ENCODE measurements around the gene ASIC4. TPM values are rescaled to one million over a fixed set of nuclear protein-coding genes. Genes with fewer than 3 reads are reported as not detected.

Gene ASIC4
- total RNA-seq, 1 donor from 2014 or later: 0.16 TPM

DNA sequence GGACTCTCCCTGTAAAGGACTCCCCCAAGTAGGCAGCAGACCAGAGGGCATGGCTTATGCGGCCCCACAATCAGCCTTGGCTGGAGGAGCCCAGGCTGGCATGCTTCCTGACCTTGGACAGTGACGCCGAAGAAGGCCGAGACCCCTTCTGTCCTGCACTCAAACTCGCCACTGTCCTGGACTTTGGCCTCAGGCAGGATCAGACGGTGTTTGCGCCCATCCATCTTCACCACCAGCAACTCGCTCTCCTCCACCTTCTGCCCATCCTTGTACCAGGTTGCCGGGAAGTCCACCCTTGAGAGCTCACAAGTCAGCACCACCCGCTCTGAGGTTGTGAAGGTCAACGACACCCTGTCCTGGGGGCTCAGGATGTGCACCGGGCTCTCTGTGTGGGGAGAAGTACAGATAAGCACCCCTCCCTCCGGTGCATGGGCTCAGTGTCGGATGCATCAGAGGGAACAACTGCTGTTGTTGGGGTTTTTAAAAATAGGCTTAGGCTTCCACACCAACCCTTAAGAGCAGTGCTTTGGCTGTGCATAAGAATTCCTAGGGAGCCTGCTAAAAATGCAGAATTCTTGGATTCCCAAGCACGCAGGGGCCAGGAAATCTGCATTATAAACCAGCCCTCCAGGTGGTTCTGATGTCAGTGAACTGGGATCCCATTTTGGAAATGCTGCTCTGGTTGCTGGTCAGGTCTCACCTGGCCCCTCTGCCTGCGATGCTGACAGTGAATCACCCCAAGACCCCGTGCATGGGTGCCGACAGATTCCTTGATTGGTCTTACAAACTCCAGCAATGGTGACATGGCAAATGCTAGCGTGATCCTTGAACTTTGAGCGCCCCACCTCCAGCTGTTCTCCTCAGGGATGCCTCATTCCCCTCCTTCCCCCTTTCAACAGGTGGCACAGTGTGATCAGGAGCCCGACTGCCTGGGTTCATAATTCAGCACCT, 51.1 kb downstream of the ASIC4 start:
- intact Hi-C loops (cut with micrococcal nuclease): no loop called here

DNA sequence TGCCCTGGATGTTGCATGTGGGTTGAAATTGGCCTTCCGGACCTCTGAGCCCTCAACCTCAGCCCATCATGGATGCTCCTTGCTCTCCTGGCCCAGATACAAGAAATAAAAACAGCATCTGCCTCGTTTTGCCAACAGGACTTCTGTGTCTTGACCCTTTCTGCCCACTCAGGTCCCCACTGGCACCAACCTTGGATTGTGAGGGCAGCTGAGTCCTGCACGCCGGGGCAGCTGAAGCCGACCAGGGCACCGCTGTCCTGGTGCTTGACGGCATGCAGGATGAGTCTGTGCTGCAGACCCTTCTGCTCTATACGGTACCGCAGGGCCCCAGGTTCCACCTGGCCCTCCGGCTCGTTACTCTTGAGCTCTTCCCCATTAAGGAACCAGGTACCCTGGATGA, 52.4 kb downstream of the ASIC4 start:
- intact Hi-C loops (cut with micrococcal nuclease): no loop called here

DNA sequence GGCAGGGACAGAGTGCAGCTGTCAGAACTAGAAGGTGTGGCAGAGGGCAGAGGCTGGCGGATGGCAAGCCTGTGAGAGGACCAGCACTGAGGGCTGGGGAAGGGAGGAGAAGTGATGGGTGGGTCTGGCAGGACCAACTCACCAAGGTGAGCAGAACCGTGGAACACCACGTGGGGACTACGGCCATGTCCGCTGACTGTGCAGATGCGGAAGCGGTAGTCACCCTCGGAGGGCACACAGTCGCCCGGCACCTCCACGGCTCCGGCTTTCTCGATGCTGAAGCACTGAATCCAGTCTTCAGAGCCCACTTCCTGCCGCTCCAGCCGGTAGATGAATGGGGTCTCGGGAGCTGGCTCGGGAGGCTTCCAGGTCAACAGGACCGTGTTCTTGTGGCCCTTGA, 52.8 kb downstream of the ASIC4 start:
- intact Hi-C loops (cut with micrococcal nuclease): no loop called here

DNA sequence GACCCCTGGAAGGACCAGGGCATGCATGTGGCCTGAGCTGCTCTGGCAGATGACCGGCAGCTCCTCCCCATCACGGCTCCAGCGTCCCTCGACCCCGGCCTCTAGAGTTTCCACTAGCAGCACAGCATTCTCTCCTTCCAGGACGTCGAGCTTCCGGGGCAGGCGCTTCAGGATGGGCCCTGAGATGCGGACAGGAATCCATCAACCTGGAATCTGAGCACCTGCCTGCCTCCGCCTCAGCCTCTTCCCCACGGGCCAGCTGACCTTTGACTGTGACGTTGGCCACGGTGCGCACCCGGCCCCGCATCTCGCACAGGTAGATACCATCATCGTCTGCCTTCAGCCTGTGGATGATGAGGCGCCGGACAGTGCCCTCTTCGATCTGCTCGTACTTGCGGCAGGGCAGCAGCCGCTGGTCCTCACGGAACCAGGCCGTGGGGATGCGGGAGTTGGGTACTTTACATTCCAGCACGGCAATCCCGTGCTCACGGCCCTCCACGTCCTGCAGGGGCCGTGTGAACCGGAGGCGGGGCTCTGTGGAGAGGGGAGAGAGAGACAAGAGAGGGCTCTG, 53.6 kb downstream of the ASIC4 start:
- intact Hi-C loops (cut with micrococcal nuclease): no loop called here

DNA sequence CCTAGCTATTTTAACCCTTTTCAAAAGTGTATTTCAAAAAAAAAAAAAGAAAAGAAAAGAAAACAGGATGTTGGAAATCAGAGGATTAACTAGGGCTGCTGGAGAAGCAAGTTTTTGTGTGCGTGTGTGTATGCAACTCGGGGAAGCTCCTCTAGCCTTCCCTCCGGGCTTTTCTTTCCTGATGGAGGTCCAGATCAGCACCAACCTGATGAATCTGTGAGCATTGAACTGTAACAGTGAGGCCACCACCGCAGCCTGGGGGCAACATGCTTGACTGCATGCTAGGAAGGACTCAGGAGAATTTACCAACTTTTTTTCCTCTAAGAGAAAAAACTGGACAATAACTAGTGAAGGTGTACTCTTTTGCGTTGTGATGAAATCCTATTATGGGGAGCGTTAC, 54.8 kb downstream of the ASIC4 start:
- intact Hi-C loops (cut with micrococcal nuclease): no loop called here

DNA sequence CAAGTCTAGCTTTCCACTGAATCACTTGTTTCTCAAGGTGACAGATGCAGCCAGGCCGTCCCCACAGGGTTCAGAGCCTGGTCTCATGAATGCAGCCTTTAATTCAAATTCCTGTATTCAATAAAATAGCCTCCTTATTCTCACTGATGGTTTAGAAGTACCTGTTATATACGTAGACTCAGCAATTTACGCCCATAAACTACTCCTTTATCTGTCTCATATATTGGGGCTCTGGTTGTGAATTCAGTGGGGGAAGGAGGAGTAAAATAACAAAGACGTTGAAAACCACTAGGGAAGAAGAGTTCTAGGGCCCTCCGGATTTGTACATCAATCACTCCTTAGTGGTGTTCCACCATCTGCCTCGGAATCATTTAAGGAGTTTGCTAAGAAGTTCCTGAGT, 55.4 kb downstream of the ASIC4 start:
- intact Hi-C loops (cut with micrococcal nuclease): no loop called here

DNA sequence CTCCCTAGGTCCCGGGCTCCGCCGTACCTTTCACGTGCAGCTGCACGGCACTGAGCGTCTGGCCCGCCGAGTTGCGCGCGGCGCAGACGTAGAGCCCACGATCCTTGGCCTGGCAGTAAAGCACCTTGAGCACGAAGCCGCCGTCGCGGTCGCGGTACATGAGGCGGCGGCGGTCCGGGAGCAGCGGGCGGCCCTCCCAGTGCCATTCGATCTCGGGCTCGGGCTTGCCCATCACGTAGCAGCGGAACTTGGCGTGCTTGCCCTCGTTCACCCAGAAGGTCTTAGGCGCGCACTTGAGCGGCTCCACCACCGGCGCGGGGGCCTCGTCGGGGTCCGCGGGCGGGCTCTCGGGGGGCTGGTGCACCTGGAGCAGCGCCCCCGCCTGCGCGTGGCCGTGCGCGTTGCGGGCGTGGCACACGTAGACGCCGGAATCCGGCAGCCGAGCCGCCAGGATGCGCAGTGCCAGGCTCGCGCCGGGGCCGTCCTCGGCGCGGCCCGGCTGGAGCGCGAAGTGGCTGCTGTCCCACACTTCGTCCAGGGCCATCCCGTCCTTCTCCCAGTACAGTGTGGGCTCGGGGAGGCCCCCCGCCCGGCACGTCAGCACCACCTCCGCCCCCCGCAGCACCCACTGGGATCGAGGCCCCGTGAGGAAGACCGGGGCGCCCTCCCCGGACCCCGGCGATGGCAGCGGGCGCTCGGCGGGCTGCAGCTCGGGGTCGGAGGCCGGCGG, 56.1 kb downstream of the ASIC4 start:
- intact Hi-C loops (cut with micrococcal nuclease): no loop called here

DNA sequence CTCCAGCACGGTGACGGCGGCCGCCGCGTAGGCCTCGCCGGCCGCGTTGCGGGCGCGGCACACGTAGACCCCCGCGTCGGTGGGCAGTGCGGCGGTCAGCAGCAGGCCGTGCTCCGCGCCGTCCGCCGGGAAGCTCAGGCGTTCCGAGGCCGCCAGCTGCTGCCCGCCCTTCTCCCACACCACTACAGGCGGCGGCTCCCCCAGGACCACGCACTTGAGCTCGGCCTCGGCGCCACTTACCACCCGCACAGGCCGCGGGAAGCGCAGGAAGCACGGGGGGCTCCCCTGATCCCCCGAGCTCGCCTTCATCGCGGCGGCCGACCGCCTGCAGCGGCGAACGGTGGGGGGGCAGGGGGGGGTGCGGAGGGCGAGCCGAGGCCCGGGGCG, 56.6 kb downstream of the ASIC4 start:
- intact Hi-C loops (cut with micrococcal nuclease): no loop called here

DNA sequence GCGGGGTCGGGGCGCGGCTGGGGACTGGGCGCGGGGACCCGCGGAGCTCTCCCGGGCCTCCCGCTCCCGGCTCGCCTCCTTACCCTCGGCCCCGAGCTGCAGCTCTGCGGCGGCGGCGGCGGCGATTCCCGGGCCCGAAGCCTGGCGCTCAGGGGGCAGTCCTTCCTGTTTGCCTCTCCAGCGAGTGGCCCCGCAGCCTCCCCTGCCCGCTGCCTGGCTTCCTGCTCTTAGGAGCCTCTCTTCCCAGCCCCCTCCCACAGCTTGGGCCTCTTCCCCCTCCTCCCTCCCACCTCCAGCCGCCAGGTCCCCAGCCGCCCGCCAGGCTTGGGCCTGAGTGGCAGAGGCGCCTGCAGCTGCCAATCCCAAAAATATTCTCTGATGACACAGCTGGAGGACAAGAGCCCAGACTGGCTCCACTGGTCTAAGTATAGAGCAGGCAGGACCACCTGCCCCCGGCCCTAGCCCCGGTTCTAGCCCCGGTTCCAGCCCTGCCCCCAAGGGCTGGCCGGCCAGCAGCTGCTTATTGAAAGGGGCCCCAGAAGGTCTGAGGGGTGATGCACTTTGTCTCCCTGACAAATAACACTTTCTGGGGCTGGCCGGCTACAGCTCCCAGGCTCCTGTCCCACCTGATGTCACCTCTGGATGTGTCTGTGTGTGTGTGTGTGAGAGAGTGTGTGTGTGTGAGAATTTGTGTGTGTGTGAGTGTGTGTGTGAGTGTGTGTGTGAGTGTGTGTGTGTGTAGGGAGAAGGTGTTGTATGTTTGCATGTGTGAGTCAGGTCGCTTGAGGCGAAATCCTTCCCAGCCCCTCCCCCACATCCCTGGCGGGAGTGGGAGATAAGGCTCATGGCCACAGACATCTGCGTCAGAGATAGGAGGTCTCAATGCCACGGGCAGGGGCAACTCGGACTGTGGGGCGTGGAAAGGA, 57.3 kb downstream of the ASIC4 start, which contains the start of gene OBSL1:
Gene OBSL1 (minus strand): TSS at position 229 of the 926 bp plus-strand sequence. CDS start 307 bp downstream, outside the sequence.
- intact Hi-C loops (cut with micrococcal nuclease): no loop called here

DNA sequence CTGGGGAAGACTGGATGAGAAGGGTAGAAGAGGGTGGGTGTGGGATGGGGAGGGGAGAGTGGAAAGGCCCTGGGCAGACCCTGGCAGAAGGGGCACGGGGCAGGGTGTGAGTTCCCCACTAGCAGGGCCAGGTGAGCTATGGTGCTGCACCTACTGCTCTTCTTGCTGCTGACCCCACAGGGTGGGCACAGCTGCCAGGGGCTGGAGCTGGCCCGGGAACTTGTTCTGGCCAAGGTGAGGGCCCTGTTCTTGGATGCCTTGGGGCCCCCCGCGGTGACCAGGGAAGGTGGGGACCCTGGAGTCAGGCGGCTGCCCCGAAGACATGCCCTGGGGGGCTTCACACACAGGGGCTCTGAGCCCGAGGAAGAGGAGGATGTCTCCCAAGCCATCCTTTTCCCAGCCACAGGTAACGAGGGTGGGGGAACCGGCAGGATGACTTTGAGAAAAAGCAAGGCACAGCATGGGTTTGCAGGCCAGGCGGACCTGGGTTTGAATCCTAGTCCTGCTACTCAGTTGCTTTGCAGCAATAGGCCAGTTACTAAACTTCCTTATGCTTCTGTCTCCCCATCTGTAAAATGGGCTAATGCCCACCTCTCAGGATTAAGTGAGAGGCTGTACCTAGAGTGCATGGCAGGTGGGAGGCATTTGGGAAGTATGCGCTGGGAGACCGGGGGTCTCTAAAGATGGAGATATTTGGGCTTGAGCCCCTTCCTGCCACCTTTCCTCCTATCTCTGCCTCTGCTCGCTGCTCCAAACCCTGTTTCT, 58.1 kb downstream of the ASIC4 start, which contains the start of gene INHA:
Gene INHA (plus strand): TSS at position 74 of the 765 bp plus-strand sequence. CDS start 65 bp downstream, at position 139.
- intact Hi-C loops (cut with micrococcal nuclease): no loop called here

DNA sequence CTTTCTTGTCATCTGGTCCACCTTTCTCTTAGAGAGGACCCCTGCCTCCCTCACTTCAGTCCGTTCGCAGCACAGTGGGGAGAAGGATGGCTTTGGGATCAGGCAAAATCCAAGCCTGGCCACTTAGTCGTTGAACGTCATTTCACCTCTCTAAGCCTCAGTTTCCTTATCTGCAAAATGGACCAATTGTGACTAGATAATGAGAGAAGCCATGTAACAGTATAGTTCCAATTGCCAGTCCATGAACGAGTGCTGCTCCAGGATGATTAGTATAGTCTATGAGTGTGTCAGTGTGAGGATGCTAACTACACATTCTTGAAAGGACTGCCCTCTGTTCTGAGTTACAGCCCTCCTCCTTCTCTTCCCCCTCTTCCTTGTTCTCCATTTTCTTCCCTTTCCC, 58.9 kb downstream of the ASIC4 start:
- intact Hi-C loops (cut with micrococcal nuclease): no loop called here

DNA sequence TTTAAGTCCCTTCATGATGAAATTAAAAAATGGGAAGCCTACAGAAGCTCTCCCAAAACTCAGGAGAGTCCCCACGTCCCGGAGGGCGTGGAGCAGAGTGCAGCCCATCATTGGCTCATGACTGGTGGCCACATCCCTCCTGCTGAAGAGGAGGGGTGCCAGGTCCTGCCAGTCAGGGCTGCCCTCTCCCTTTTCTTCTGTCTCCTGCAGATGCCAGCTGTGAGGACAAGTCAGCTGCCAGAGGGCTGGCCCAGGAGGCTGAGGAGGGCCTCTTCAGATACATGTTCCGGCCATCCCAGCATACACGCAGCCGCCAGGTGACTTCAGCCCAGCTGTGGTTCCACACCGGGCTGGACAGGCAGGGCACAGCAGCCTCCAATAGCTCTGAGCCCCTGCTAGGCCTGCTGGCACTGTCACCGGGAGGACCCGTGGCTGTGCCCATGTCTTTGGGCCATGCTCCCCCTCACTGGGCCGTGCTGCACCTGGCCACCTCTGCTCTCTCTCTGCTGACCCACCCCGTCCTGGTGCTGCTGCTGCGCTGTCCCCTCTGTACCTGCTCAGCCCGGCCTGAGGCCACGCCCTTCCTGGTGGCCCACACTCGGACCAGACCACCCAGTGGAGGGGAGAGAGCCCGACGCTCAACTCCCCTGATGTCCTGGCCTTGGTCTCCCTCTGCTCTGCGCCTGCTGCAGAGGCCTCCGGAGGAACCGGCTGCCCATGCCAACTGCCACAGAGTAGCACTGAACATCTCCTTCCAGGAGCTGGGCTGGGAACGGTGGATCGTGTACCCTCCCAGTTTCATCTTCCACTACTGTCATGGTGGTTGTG, 60.4 kb downstream of the ASIC4 start:
- intact Hi-C loops (cut with micrococcal nuclease): no loop called here

DNA sequence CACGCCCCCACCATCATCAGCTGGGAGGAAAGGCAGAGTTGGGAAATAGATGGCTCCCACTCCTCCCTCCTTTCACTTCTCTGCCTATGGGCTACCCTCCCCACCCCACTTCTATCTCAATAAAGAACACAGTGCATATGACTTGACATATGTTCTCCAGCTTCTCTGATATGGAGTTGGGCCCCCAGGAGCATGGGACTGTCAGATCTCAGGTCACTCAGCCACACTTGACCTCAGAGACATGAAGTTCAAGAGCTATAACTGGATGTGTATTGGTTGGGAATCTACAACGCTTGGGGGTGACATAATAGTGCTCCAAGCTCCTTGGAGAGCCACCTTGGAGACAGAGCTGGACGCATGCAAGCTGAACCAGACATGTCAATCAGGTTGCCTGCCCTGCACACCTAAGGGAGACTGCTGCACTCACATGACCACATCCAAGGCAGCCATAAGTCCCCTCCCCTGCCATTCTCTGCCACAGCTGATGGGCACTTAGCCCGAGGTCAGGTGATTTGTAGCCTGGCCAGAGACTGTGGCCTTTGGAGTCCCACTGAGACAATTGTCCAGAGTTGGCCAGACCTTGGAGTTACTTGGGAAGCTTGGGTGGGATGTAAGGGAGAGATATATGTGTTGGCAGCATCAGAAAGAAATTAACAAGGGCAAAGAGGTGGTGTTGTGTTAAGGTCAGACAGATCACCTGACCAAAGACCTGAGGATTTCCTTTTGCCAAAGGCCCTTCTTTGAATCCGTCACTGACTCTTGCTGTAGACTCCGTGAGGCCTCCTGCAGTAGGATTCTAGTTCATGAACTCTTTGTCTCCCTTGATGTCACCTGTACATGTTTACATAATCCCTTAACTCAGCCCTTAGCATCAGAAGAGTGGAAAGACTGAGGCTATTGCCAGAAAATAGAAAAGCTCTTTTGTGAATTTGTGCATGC, 61.6 kb downstream of the ASIC4 start:
- intact Hi-C loops (cut with micrococcal nuclease): no loop called here

DNA sequence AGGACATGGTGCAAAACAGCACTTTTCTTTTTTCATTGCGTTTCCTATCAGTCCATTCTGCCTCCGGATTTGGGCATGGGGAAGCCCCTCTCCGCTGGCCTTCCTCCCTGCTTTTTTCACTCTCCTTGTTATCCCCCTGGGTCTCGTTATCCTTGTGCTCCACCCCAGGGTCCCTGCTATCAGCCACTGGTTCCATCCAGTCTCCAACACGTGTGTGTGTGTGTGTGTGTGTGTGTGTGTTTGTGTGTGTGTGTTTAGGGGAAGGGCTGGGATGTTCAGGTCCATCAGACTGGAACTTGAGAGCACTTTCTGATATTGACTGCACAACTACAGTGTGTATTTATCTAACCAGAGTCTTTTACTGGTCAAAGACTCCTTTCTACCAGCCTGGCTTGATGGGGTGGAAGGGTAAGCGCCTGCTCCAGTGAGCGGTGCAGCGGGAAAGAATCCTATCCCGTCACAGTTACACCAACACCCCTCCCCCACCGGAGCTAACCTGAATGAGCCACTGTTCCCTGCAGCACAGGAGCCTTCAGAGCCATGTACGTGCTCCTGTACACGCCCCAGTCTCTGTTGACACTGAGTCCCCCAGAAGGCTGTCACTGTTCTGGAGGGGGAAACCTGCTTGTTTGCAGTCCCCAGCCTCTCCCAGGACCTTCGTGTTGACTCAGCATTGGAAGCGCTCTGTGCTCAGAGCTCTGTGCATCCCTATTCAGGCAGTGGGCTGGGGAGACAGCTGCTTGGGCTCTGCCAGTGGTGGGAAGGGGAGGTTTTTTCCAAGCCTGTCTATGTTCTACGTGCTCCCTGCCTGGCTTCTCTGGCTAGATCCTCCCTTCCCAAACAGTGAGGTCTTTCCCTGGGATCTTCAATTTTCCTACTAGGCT, 62.5 kb downstream of the ASIC4 start:
- intact Hi-C loops (cut with micrococcal nuclease): no loop called here

DNA sequence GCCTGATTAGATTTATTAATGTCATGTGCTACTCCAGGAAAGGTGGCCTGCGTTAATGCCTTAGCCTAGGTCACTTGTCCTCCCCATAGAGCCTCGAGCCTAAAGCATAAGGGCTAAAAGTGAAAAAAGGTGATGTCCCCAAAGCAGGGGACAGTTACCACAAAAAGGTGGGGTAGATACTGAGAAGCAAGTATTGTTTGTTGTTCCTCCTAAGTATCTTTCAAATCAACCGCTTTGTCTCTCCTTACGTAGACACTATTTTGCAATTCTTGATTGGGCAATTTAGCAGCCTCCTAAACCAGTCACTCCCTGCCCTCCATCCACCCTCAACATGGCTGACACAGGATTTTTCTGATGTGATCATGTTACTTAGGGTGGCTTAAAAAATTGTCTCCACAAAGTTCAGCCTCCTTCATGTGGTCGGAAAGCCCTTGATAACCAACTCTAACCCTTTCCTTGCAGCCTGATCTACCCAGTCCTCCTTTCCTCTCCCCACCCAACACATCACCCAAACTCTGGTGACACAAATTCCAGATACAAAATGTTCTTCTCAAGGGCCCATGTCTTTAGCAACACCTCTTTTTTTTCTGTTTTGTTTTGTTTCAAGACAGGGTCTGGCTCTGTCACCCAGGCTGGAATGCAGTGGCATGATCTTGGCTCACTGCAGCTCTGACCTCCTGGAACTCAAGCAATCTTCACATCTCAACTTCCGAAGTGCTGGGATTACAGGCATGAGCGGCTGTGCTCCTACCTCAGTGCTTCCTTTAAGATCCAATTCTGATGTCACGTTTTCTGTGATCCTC, 64.7 kb downstream of the ASIC4 start:
- intact Hi-C loops (cut with micrococcal nuclease): no loop called here

DNA sequence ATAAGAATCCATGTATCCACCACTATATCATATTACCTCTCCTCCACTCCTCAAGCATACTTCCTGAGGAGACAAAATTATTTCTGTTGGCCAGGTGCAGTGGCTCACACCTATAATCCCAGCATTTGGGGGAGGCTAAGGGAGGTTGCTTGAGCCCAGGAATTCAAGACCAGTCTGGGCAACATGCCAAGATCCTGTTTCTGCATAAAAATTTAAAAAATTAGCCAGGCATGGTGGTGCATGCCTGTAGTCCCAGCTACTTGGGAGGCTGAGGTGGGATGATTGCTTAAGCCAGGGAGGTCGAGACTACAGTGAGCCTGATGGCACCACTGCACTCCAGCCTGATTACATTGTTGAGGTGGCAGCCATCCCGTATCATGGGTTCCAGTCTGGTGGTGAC, 67.1 kb downstream of the ASIC4 start:
- intact Hi-C loops (cut with micrococcal nuclease): no loop called here

Data from T-helper 2 cell treated with Interferon-gamma antibody and Interleukin-4, amounts not matched to agents 100 ng/mL and 5 ng/mL, for 36 hours (primary cell).